Medulla oblongata (tissue), 1 donor: ENCODE measurements around the gene SERF2.
A peak's percentile ranks its signal among the peaks of the same experiment; 100 is the strongest.

Experiments used
- DNase-seq: peaks from one replicate; pipeline ENCODE4 v3.0.0-alpha.2; 2015; ENCODE audit errors: extremely low spot score

The SERF2 gene

DNA sequence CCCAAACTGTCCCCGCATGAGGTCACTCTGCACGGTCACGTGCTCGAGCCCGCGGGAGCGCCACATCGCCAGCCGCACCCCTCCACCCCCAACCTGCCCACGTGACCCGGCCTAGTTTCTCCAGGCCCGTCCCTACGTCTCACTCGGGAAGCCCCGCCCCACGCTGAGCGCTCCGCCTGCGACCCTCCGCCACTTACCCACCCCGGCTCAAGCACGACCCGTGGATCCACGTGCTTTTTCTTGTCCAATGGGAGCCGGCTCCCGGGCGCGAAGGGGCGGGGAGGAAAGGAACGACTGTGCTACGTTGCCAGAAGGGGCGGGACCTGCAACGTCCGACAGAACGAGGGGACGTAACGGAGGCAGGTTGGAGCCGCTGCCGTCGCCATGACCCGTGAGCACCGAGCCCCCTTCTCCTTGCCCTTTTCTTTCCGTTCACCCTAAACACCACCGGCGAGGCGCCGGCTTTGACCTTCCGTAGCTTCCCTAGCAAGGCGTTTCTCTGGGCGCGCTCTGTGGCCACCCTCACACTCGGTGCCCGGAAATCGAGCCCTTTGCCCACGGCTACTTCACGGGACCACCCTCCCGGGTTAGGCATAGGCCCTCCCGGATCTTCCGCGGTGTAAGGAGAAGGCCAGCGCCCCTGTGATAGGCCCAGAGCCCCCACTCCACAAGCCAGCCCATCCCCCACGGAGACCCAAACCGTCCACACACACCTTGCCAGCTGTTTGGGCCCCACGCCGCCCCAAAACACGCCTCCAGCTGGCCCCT lies at the start of gene SERF2:
SERF2 (plus strand) TSS at position 328 of the 768 bp plus-strand sequence; CDS start at position 385, 57 bp downstream.
- peak; percentile 100 for DNase-seq

DNA sequence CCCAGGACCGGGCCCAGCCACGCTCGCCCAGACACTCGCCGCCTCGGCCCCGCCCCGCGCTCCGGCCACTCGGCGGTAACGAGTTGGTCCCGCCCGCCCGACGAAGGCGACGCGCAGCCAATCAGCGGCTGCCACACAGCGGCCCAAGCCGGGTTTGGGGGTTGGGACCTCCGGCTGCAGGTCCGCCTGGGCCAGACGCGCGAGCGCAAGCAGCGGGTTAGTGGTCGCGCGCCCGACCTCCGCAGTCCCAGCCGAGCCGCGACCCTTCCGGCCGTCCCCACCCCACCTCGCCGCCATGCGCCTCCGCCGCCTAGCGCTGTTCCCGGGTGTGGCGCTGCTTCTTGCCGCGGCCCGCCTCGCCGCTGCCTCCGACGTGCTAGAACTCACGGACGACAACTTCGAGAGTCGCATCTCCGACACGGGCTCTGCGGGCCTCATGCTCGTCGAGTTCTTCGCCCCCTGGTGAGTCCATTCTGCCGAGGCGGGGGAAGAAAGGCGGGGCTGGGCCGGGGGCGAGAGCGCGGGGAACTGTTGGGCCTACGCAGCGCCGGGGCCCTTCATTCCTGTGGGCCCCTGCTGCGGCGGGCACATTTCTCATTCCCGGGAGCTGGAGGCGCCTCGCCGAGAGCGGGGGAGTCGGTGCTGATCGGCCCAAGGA lies 45.7 kb upstream of the SERF2 start, which contains the start of gene PDIA3:
PDIA3 (plus strand) TSS at position 194 of the 658 bp plus-strand sequence; CDS start at position 296, 102 bp downstream.
- peak; percentile 96 for DNase-seq

DNA sequence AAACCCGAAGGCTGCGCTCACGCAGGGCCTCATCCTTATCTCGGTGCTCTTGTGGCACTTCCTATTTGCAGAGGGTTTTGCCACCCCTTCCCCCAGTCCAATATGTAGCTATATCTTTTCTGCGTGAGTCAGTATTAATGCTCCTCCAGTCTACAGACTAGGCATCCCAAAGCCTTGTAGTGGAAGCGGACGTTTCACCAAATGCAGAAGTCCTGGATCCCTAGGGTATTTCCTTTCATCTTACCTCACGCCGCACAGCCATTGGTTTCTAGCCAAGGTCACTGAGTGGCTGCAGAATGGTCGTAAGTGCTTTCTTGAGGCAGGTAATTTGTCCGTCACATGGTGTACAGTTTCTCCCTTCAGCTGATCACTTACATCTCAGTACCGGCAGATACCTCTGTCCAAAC lies 45.2 kb upstream of the SERF2 start:
- peak; percentile 9 for DNase-seq

DNA sequence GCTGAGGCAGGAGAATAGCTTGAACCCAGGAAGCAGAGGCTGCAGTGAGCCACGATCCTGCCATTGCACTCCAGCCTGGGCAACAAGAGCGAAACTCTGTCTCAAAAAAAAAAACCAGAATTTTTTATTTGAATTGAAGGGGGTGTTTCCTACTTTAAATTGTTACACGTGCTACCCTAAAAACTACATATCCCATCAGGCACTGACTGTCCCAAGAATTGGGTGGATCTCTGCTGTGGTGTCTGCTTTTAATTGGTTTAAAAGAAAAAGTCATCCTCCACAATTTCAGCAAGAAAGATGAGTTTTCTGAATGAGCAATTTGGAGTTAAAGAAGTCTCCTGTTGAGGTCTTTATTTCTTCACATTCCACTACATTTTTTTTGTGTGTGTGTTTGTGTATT lies 43.7 kb upstream of the SERF2 start:
- DNase-seq = no peak

DNA sequence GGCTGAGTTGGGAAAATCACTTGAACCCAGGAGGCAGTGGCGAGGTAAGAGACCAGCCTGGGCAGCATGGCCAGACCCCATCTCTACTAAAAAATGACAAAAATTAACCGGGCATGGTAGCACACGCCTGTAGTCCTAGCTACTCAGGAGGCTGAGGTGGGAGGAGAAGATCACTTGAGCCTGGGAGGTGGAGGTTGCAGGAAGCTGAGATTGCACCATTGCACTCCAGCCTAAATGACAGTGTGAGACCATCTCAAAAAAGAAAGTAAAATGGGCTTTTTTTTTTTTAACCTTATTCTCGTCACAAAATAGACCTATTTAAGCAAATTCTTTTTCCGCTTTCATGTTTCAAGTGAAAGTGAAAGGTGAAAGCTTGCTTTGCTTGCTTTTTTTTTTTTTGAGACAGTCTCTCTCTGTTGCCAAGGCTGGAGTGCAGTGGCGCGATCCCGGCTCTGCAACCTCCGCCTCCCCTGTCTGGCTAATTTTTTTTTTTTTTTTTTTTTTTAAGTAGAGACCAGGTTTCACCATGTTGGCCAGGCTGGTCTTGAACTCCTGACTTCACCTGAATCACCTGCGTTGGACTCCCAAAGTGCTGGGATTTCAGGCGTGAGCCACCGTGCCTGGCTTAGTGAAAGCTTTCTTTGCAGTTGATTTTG lies 42.3 kb upstream of the SERF2 start:
- peak; percentile 55 for DNase-seq

DNA sequence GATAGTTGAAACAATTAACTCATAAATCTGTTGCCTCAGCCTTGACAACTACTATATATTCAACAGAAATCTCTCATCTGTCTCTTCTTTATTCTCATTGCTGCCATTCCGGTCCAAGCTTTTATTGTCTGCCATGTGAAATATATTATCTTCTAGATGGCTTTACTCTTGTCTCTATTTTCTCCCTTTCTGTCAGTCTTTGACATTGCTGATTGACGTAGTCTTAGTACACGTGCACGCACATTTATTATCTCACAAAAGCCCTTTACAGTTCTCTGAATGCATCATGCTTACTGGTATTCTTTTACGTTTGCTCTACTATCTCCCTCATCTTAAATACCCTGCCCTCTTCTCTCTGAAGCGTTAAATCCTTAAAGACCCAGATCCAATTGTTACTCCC lies 40.2 kb upstream of the SERF2 start:
- no peak for DNase-seq

DNA sequence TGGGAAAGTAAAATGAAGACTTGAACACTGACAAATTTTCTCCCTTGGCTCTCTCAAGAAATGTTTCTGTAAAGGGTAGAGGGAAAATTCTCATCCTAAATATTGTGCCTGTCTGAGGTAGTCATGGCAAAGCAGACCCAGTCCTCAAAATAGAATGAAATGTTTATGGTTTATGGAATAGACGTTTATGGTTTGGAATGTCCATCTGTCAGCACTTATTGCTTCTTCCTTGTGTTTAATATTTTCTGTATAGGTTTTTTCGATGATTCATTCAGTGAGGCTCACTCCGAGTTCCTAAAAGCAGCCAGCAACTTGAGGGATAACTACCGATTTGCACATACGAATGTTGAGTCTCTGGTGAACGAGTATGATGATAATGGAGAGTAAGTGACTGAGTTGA lies 29.3 kb upstream of the SERF2 start:
- DNase-seq = no peak

DNA sequence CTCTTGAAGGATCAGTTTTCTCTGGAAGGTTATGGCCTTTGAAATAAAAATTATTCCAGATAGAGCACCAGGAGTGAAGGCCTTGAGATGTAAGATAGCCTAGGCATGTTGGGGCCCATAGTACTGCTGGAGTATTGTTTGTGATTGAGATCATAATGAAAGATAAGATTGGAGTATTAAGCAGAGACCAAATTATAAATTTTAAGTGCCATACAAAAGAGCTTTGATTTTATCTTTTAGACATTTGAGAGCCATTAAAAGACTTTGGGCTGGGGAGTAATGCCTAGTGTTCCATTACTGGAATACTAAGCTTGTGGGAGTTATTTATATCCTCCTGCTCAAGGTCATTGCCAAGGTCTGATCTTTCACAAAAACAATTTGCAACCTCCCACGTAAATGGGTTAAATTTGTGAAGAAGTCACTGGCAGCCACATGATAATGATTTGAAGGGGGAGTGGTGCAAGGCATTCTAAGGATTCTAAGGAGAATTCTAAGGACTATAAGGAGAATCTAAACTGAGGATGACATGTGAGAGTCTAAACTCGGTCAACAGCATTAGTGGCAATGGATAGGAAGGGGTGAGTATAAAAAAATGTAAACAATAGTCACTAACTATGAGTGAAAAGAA lies 28.2 kb upstream of the SERF2 start:
- DNase-seq = no peak

DNA sequence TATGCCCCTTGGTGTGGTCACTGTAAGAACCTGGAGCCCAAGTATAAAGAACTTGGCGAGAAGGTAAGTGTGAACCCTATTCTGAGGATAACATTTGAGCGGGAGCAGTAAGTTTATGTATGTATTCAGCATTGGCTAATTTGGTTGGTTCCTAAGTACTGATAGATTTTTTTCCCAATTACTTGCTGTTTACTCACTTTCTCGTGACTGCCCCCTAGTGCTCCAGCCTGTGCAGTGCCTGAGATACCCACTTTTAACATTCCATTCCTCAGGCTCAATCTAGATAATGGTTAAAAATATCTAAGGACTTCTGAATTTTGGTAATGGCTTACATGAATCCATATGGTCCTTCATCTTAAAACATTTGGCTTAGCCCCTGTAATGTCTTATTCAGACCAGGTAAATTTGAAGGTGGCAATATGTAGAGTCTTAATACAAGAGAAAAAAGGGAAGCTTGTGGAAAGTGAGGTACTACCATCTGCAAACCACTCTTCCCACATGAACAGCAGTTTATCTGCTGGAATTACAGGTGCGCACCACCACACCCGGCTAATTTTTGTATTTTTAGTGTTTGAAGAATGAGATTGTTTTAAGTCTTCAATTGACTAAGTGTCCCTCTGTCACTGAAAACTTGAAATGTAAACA lies 22.4 kb upstream of the SERF2 start:
- peak; percentile 66 for DNase-seq

DNA sequence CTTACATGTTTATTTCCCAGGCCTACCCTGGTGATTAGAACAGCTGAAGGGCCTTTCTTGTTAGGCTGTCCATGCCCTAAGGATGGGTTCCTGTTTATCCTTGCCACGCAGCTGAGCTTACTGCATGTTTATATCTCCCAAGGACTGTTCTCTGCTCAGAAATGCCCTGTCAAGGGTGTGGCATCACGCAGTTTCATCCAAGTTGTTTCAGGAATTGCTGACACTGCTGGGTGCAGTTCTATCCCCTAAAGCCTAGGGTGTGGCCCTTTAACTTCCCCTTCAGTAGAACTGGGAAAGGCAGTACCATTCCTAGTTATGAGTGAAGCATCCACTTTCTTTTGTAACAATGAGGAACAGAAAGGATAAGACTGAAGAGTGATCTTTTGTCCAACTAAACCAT lies 20.3 kb upstream of the SERF2 start:
- DNase-seq = no peak

DNA sequence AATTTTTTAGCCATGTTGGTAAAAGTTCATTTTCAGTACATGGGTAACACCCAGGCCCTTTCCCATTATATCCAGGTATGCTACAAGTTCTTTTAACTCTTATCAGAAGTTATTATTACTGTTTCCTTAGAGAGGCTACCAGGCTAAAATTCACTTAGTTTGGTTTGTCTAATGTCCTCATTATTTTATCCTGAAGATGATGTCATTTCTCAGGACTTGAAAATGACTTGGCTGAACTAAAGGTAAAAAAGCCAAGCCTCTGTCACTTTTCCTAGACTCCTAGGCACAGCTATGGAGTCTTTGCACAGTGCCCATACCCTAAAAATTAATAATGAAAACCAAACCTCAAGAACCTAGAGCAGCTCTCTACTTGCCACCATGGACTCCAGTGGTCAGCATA lies 19.5 kb upstream of the SERF2 start:
- DNase-seq = no peak

DNA sequence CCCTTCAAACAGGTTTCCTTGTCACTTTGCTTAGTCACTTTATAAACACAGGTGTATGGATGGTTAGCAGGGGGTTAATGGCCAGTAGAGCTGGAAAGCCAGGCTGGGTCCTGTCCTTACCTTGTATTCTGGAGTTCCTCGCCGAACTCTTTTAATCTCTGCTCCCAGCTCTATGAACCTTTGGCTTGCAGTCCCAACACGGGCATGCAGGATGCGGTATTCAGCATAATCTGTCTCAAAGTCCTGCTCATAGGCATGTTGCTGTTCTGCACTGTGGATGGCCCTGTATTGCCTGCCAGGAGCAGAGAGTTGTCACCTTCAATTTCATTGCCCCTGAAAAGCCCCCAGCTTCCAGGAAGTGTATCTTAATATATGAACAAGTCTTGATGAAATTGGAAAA lies 18.1 kb upstream of the SERF2 start:
- no peak for DNase-seq

DNA sequence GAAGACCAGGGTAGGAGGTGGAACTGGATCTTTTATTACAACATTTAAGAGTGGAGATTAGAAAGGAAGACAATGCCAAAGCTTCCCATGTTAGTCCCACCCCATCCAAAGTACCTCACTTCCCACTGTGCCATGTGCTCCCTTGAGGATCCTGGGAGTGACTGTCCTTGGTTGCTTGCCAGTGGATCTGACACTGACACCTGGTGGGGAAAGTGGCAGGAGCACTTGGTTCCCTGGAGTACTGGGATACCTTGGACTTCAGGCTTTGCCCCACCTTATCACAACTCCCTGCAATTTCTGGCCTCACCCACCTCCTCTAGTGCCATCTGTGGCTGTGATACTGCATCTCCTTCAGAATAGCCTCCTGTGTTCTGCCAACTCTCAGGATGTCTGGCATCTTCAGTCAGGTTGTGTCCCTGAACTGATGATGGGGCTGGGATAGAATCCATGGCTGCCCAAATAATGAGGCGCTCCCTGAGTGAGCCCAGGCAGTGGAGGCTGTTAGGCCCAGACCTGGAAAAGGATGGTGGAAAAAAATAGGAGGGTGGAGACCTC lies 16.6 kb upstream of the SERF2 start:
- no peak for DNase-seq

DNA sequence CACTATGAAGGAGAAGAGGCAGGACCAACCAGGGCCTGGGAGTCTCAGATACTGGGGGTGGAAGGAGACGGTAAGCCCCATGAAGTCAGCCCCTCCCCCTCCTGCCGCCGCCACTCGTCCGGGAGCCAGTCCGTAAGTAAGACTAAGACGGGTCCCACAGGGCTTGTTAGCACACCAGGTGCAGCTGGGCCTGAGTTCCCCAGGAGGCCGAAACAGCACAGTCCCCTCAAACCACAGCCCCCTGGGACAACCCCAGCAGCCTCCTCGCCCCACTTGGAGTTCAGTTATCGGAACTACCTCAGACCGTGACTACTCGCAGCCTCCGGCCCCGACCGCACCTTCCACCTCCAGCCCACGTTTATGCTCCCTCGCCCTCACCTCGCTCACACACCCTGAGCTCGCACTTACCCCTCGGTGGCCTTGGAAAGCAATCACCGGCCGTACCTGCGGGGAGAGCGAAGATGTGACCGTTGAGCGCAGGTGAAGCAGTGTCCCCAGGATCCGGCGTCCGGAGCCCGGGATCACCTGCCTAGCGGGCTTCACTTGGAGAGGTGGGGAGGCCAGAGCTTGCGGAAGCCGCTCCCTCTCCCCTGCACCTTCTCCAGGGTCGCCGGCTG lies 15.9 kb upstream of the SERF2 start:
- DNase-seq = no peak

DNA sequence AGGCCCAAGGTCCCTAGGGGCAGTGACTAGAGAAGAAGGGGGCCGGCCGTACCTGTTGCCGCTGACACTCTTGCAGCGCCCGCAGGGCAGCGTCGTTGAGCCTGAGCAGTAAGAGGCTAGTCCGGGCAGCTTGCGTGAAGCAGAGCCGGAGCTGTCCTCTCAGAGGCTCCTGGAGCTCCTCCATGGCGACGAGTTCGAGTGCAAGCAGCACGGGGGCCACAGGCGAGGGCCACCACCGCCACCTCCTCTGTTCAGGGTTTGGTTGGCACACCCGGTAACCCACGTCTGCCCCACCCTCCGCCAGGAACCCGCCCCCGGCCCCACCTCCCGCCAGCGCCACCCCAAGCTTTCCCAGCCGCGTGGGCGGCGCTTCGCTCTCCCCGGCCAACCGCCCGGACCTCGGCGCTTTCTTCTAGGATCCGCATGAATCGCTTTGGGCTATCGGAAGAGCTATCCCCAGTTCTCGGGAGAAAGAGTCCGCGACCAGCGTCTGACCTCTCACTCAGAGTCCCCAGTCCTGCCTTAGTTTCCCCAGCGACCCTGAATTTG lies 15.3 kb upstream of the SERF2 start, which contains the start of gene ELL3:
ELL3 (minus strand) TSS at position 249 of the 549 bp plus-strand sequence; CDS start at position 184, 65 bp downstream.
- peak; percentile 70 for DNase-seq

DNA sequence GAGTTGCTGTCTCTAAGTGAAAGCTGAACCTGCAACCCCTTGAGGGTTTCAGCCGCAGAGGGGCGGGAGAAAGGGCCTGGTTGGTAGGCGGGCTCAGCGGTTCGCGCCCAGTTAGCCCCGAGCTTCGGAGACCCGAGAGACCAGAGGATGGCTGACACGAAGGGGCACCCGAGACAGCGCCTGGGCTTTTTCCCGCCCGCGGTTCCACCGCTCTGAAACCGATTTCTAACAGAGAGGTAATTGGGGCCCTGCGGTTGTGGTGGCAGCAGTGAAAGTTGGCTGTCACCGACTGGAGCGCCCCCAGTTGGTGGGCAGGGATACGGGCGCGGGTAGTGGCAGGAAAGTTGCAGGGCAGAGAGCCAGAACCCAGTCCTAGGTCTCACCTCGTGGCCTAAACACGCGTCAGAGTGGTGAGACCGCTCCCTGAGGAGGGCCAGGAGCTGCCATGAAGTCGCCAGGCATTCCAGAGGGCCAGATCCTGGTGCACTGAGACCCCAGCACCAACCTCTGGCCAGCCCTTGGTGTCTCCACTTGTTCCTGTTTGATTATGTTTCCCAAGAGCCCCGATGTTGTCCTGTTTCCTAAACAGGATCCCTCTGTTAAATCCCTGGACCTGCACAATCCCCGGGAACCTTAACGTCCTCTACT lies 14.7 kb upstream of the SERF2 start:
- peak; percentile 79 for DNase-seq

DNA sequence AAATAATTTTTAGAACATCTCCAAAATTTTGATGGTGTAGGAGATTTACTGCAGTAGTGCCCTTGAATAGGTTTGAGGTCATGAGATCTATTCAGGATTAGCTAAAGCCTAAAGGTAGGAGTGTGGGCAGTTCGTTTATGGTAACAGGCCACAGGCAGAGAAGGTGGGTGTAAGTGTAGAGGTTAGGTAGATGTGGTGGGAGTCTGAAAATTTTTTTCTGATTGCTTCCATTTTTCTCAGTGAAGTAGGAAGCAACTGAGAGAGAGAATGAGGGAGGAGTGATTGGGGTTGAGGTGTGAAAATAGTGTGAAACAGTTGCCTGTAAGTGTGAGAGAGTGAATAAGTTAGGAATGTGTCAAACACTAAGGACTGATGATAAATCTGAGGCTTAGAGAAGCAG lies 13.1 kb upstream of the SERF2 start:
- no peak for DNase-seq

DNA sequence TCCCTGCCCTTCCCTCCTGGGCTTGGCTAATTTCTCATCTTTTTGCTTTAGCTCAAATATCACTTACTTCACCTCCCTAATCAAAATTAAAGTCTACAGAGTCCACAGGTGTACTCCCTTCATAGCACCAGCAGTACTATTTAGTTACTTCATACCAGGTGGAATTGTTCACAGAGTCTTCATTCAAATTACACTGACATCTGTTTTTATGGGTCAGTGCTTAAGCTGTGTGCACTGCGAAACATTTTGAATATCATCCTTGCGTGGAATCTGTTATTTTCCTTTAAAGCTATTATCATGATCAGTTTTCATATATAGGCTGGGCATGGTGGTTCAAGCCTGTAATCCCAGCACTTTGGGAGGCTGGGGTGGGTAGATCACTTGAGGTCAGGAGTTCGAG lies 2.7 kb upstream of the SERF2 start:
- DNase-seq = no peak

DNA sequence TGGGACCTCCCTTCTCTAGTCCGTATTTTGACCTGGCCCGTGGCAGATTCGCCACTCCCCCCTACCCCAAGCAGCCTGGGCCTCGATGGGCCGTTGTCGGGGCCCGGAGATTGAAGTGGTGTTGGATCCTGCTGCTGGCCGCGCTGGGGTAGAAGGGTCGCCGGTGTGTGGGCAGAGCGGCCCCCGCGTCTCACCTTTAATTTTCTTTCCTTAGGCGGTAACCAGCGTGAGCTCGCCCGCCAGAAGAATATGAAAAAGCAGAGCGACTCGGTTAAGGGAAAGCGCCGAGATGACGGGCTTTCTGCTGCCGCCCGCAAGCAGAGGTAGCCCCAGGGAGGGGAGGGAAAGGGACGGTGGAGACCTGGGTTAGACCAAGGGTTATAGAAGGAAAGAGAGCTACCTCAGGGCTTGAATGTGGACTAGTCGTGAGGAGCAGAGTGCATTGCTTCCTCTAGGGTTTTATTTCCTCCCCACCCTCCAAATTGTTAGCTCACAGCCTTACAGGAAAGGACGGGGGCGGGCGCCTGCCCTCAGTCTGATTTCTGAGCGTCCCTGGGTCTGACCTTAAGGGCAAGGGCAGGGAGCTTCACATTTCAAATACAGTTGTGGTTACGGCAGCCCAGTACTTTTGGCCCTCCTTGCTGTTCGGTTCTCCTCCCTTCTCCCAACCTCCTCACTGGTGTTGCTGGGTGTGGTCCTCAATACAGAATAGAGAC lies 799 bp downstream of the SERF2 start:
- DNase-seq = no peak
